HL-60/S4 treated with retinoic acid at 250 ng/mL for 4 days and 3 days (cell line): ENCODE data around the gene KLRD1.
"Not testable (repeated sequence)": the region's sequence is repeated elsewhere in the genome, so short reads cannot be mapped to it uniquely, and the experiment has no call there.

ENCODE experiments used
- in situ Hi-C: fragments of 300-500 bp; cut with MboI; formaldehyde crosslinking; loops from 2 replicates; pipeline ENCODE4 v1.7.0; 2022; ENCODE audit warnings: low sequenced_read_pairs

KLRD1 gene

GRCh38 chr12:10336196-10336595 is 28.5 kb downstream of the KLRD1 start:
- in situ Hi-C loops = not testable (repeated sequence)

- in situ Hi-C loops = not testable (repeated sequence)
These were observed 30.8 kb downstream of the KLRD1 start for GRCh38 chr12:10338470-10338869.

DNA sequence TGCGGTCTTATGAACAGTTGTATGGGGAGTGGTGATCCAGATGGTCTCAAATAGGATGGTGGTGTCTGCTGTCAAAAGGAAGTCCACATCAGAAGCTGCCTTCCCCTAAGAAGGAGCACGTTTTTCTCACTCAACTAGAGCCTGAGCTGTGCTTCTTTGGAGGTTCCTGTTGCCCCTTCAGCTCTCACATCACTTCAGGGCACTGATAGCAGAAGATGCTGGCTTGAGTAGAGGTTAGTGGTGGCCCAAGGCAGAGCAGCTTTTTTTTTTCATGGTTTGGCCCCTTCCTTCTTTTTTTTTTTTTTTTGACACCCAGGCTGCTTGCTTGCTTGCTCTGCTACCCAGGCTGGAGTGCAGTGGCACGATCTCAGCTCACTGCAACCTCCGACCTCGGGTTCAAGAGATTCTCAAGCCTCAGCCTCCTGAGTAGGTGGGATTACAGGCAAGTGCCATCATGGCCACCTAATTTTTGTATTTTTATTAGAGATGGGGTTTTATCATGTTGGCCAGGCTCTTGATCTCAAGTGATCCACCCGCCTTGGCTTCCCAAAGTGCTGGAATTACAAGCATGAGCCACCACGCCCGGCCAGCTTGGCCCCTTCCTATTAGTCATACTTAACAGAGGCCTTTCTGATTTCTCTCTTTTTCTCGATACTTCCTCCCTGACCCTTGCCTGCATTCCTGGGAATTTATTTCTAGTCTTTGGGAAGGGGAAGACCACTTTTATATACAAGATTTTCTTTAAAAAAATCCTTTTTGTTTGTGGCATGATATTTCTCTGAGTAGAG is 31.6 kb downstream of the KLRD1 start:
- in situ Hi-C loops = no loop called here

- in situ Hi-C loops = not testable (repeated sequence)
These were observed 33.3 kb downstream of the KLRD1 start for GRCh38 chr12:10340946-10341345.

- in situ Hi-C loops = no loop called here
These were observed 34.3 kb downstream of the KLRD1 start for GRCh38 chr12:10341892-10342509.

- in situ Hi-C loops = not testable (repeated sequence)
These were observed 43.8 kb downstream of the KLRD1 start for GRCh38 chr12:10351457-10351856.

DNA sequence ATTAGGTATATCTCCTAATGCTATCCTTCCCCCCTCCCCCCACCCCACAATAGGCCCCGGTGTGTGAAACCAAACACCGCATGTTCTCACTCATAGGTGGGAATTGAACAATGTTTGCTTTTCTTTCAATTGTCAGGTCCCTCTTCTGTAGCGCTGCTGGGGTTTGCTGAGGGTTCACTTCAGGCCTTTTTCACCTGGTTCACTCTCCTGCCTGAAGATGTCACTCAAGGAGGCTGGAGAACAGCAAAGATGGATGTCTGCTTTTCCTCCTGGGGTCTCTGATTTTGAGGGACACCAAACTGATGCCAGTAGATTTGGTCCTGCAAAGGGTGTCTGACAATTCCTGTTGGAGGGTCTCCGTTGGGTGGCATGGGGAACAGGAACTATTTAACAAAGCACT is 46.4 kb downstream of the KLRD1 start:
- in situ Hi-C loops = no loop called here

DNA sequence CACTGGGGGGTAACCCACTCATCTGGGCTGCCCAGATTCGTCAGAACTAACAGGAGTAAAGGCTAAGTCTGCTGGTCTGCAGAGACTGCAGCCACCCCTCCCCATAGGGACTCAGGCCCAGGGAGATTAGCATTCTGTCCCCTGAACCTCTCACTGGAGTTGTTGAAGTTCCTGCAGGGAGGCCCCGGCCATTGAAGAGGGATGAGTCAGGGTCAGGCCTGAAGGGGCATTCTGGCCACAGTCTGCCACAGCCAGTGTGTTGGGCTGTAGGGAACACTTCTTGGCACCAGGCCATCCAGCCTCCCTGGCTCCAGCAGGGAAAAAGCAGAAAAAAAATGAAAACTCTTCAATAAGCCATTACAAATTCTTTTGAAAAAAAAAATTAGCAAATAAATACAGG is 46.8 kb downstream of the KLRD1 start:
- in situ Hi-C loops = no loop called here

- in situ Hi-C loops = no loop called here
These were observed 50.5 kb downstream of the KLRD1 start for GRCh38 chr12:10358131-10358530.

DNA sequence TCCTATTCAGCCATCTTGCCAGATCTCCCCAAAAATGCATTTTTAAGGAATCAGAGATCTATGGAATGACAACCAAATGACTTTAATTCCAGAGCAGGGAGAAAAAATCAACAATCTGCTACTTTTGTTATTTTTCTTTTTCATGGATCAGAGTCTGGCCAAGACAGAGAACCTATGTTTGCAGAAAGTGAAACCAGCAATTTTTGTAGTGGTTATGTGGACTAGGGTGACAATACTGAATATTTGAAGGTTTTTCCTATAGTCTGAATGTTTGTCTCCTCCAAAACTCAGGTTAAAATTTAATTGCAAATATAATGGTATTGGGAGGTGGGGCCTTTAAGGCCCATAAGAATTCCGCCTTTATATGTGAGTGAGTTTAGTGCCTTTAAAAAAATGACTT is 51.3 kb downstream of the KLRD1 start:
- in situ Hi-C loops = no loop called here

DNA sequence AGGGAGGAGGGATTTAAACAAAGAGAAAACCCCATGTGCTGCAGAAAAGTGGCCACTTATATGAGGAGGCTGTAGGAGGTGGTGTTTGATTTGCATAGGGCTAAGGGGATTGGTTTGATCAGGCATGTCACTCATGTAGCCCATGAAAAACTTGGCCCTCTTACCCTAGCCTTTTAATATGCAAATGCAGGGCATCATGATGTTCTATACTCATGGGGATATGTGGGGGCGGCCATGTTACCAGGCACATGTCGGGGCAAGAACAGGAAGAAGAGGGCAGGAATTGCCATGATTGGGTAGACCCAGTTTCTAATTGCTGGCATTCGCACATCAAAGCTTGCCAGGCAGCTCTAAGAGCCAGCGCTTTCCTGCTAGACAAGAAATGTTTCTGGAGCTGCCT is 53.4 kb downstream of the KLRD1 start:
- in situ Hi-C loops = no loop called here

GRCh38 chr12:10361622-10362021 is 54.0 kb downstream of the KLRD1 start:
- in situ Hi-C loops = no loop called here

DNA sequence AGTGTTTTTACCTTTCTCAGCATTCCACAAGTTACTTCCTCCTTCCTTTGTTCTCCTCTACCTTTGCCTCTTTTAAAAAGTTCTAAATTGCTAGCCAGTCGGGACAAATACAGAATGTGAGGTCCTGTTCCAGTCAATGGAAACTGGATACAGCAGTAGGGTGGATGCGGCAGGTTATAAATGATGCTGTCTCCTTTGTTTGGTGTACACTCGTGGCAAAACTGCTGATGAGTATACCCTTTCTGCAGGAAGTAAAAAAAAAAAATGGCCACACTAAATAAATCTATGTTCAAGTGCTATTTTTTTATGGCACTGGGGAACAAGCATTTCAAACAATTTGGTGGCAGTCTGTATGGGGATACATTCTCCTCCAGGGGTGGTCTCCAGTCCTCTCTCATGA is 54.7 kb downstream of the KLRD1 start:
- in situ Hi-C loops = no loop called here

GRCh38 chr12:10362828-10363657 is 55.4 kb downstream of the KLRD1 start:
- in situ Hi-C loops = no loop called here

GRCh38 chr12:10363658-10363913 is 55.9 kb downstream of the KLRD1 start:
- in situ Hi-C loops = no loop called here

DNA sequence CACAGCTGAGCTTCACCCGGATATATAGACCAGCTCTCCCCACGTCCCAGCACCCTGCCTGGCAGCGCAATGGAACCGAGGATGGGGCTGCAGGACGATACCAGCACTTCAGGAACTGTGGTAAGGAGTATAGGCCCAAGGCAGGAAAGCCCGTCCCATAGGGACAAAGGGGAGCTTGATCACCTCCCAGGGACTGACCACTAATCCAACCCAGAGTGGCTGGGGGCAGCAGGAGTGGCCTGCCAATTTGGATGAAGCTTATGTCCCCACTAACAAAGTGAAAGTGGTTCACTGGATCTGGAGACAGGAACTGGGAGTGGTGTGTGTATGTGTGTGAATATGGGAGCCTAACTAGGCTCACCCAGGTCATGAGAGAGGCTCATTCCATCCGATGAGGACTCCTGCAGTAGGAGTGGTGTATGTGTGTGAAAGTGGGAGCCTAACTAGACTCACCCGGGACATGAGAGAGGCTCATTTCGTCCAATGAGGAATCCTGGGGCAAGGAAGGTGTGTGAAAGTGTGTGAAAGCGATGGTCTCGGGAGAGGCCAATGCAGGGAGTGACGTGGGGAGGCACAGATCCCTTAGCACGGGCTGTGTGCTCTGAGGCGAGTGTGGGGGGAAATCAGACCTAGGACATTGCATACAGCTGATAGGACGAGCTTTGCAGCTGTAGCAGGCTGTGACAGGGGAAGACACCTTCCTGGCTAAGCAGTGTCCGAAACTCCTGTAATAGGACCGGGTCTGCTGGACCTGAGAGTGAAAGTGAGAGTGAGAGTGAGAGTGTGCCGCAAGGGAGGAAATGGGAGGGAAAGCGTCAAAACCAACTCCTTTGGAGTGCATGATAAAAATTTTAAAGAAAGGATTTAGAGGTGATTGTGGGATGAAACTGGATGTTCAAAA is 56.5 kb downstream of the KLRD1 start:
- in situ Hi-C loops = no loop called here

DNA sequence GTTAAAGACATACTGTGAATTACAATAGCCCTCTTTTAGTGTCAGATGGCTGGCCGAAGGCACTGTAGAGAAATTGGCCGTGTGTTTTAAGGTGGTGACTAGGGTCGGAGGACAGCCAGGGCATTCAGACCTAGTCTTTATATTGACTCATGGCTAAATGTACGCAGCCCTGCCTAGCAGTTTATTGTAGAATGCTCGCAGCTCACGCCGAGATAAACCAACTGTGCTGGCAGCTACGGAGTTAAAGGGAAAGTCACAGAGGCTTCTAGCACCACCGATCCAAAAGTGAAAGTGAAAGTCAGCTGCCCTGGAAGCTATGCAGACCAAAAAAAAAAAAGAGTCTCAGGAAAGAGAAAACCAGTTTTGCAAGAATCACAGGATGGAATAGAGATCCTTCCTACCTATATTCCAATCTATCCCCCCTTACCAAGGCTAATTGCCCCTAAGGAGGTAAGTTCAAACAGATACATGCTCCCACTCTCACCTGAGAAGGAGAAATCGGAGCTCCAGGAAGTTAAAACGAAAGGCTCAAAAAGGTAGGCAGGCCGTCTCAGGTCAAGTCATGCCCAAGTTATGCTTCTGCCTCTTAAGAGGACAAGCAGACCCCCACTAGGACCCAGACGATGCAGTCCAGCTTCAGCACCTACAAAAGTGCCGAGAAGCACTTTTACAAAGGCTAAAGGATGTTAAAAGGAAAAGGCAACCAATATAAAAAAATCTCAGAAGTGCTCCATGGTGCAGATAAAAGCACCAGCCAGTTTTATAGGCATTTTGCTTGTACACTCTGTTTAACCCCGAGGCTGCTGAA is 57.3 kb downstream of the KLRD1 start:
- in situ Hi-C loops = no loop called here

- in situ Hi-C loops = no loop called here
These were observed 58.2 kb downstream of the KLRD1 start for GRCh38 chr12:10365696-10366405.

GRCh38 chr12:10366875-10367274 is 59.2 kb downstream of the KLRD1 start:
- in situ Hi-C loops = no loop called here

DNA sequence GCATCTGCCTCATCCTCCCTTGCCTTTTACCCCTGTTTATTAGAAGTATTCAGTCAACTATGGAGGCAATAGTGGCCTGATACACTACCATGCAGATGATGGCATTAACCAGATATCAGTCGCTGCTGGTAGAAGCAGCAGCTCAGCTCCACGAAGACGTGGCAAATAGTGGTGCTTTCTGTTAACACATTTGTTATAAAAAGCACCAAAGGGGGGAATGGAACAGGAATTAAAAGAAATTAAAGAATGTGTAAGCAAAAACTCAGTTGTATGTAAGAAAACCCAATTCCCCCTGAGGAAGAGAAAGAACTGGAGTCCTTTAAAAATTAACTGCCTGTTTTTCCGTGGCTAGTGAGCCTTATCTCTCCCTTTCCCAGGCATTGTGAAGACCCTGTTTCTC is 60.0 kb downstream of the KLRD1 start:
- in situ Hi-C loops = not testable (repeated sequence)
